GM18520 (cell line): ENCODE measurements around the gene MAMDC4.
A peak's percentile ranks its signal among the peaks of the same experiment; 100 is the strongest.
"Not testable (repeated sequence)": the region's sequence is repeated elsewhere in the genome, so short reads cannot be mapped to it uniquely, and the experiment has no call there.

ENCODE experiments used
- ATAC-seq: cut with Tn5 transposase; IDR thresholded peaks from one replicate; pipeline ENCODE4 v1.9.1; 2021; ENCODE audit not compliant: unreplicated experiment

The MAMDC4 gene

DNA sequence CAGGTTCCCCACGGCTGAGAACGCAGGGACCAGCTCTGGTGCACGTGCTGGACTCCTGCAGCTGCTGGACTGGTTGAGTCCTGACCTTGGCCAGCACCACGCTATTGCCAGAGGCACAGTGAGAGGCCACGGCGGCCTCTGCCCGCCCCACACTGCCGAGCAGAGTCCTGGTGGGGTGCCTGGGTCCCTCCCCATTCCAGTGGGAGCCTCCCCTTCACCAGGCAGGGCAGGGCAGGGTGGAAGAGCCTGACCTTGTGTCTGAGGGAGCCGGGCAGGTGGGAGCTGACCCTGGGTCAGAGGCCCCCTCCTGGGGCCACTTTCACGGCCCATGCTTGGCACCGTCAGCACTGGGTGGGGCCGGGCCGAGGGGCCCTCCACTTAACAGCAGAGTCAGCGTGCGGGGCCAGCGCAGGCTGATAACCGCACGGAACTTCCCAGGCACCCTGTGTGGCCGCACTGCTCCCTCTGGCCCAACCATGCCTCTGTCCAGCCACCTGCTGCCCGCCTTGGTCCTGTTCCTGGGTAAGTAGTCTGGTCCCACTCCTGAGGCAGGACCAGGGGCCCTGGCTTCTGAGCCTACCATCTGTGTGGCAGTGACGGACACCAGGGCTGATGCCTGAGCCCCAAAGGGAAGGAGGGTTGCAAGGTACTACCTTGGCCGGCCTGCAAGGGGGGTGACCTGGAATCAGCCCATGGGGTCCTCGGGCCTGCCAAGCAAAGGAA is at the start of gene MAMDC4:
MAMDC4 (plus strand) TSS at position 406 of the 723 bp plus-strand sequence; CDS start at position 477, 71 bp downstream.
- no peak for ATAC-seq

- not testable (repeated sequence) for ATAC-seq
These were observed 49.1 kb upstream of the MAMDC4 start for GRCh38 chr9:136803009-136803550.

- no peak for ATAC-seq
These were observed 48.3 kb upstream of the MAMDC4 start for GRCh38 chr9:136803551-136804508.

- no peak for ATAC-seq
These were observed 47.5 kb upstream of the MAMDC4 start for GRCh38 chr9:136804509-136805206.

DNA sequence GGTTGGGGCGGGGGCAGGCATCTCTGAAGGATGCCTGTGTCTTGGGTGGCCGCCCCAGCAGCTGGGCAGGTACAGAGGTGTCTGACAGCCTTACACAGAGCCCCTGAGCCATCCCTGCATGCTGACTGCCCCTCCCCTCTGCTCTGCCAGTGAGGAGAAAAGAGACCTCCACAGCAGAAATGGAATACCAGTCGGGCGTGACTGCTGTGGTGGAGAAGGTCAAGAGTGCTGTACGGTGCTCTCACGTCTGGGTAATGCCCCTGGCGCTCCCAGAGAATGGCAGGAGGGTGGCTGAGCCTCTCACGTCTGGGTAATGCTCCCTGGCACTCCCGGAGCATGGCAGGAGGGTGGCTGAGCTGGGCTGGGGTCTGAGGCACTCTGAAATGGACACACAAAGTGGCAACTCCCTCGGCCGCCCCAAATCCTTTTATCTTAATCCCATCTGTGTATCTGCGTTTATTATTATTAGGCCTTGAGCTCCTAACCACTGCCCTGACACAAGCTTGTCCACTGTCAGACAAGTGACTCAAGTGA is 46.9 kb upstream of the MAMDC4 start:
- ATAC-seq = no peak

- no peak for ATAC-seq
These were observed 46.1 kb upstream of the MAMDC4 start for GRCh38 chr9:136806067-136806466.

GRCh38 chr9:136806631-136807201 is 45.4 kb upstream of the MAMDC4 start:
- ATAC-seq = no peak

GRCh38 chr9:136807281-136808074 is 44.7 kb upstream of the MAMDC4 start, which contains the start of gene RABL6:
Gene RABL6 (plus strand): TSS chr9:136807948. CDS start chr9:136808197, 249 bp downstream.
- peak; percentile 61 for ATAC-seq

DNA sequence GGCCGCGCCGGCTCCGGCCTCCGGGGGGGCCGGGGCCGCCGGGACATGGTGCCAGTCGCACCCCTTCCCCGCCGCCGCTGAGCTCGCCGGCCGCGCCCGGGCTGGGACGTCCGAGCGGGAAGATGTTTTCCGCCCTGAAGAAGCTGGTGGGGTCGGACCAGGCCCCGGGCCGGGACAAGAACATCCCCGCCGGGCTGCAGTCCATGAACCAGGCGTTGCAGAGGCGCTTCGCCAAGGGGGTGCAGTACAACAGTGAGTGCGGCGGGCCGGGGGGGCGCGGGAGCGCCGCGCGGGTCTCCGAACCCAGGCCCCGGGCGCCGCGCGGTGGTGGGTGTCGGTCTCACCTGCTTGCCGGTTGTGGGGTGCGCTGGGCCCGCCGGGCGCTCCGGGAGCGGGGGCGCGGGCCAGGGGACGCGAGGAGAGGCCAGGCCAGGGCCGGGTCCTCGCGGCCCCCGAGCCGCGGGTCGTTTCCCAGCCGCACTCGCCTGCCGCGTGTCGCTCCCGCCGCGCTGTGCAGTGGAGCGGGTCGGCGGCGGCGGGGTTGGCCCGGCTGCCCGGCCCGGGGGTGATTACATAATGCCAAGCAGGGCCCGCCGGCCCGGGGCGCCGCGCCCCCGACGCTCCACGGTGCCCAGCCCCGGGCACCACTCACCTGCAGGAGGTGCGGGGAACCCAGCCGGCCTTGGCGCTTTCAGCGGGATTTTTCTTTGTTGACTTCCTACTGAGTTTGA is 43.9 kb upstream of the MAMDC4 start:
- peak; percentile 25 for ATAC-seq

DNA sequence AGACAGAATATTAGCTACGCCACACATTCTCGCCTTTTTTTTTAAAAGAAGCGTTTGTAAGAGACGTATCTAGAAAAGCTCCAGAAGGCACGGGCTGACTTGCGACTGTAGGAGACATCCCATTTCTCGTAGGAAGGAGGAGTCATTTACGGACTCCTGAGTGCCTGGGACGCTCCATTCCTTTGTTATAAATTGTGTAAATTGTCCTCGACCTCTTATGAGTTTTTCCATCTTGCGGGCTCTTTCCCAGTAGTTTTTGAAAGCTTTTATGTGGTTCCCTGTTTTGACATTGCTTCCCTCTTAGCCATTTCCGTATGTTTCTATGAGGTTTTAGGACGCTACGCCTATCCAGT is 43.4 kb upstream of the MAMDC4 start:
- no peak for ATAC-seq

DNA sequence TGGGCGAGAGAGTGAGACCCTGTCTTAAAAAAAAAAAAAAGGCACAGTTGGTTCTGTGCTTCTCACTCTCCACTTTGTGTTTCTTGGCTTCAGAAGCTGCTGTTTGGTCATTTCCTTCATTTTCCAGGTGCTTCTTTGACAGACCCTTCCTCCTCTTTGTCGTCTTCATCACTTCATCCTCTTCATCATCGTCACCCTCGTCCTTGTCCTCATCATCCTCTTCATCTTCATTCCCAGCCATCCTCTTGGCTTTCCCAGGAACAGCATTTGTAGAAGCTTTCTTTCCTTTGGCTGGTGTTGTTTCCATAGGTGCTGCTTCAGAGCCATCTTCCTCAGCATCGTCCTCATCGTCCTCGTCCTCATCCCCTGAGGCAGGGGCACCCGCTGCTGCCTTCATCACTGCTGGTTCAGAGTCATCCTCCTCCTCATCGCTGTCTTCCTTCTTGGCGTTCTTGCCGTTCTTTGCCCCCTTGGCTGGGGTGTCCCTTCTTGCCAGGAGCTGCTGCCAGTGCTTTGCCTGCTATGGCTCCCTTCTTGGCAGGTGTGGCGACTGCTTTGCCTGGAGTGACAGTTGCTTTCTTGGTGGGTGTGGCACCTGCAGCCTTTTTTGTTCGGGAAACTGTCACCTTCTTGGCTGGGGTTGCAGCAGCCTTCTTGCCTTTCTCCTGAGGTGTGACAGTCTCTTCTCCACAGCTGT is 37.3 kb upstream of the MAMDC4 start:
- ATAC-seq = no peak

GRCh38 chr9:136815422-136815782 is 36.7 kb upstream of the MAMDC4 start:
- no peak for ATAC-seq

GRCh38 chr9:136820971-136821825 is 30.9 kb upstream of the MAMDC4 start:
- no peak for ATAC-seq

DNA sequence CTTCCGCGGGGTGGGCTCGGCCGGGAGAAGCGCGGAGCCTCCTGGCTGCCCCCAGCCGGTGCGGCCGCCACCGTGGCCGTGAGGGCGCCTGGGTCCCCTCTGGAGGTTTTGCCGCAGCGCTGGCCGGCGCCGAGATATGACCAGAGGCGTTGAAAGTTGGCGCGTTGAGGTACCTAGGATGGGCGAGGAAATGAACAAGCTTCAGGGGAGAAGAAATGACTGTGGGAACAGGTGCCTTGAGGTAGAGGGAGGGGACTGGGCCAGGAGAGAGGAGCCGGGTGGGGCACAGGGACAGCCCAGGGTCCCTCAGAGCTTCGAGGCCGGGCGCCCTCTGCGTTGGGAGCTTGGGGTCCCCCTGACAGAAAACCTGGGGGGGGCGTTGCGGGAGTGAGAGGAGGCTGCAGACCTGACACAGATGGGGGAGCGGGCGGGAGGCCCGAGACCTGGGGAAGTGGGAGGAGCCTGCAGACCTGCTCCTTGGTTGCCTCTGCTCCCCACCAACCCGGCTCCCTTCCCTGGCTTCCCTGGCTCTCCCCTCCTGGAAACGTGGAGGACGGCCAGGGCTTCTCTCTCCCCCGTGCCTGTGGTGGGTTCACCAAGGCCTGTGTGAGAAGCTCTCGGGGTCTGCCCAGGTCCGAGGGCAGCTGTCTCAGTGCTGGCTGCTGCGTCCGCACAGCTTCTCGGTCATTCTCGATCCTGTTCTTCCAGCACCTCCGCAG is 30.2 kb upstream of the MAMDC4 start:
- ATAC-seq = no peak

DNA sequence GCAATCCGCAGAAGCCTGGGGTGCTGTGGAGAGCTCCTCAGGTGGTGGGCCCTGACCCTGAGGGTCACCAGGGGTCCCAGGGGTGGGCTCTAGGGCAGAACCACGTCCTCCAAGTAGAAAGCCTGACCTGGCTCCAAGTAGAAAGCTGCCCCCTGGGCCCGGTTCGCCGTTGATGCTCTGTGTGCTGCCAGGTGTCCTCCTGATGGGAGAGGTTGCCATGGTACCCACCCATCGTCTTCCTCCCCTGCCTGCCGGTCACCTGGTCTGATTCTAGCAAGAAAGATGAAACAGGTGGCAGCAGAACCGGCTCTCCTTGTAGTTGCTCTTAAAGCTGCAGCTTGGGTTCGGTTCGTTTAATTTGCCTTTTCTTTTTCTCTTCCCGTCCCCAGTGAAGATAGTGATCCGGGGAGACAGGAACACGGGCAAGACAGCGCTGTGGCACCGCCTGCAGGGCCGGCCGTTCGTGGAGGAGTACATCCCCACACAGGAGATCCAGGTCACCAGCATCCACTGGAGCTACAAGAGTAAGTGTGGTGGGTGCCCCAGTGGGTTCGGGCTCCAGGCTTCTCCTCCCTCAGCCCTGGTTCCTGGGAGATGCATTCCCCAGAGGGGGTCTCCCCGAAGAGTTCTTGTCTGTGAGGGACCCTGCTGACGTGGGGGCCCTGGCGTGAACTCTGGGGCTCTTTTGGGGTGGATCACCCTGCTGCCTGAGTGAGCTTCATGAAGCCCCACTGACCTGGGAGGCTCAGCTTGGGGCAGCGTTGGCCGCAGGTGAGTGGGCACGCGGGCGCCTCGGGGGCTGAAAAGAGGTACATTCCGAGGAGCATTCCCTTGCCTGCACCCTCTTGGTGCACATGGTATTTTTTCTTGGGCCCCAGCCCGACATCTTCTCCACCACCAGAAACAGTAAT is 28.8 kb upstream of the MAMDC4 start:
- ATAC-seq = no peak
